AG09319 (cell line): Measurements from ENCODE around the gene ARMH4.

Experiments used
- DNase-seq: peaks from one replicate; pipeline ENCODE4 v3.0.0-alpha.2; 2010; ENCODE audit warnings: low read depth; ENCODE audit errors: extremely low read depth
- TF ChIP-seq, protein P1 (sequence below): IDR thresholded peaks from 2 replicates; pipeline ENCODE4 v1.5.1; 2011; ENCODE audit warnings: low read depth, mild to moderate bottlenecking, inconsistent platforms, low read length, moderate library complexity

ARMH4 gene

GRCh38 chr14:58071341-58071740, 80.7 kb downstream of the ARMH4 start:
- TF ChIP-seq, protein P1, sequence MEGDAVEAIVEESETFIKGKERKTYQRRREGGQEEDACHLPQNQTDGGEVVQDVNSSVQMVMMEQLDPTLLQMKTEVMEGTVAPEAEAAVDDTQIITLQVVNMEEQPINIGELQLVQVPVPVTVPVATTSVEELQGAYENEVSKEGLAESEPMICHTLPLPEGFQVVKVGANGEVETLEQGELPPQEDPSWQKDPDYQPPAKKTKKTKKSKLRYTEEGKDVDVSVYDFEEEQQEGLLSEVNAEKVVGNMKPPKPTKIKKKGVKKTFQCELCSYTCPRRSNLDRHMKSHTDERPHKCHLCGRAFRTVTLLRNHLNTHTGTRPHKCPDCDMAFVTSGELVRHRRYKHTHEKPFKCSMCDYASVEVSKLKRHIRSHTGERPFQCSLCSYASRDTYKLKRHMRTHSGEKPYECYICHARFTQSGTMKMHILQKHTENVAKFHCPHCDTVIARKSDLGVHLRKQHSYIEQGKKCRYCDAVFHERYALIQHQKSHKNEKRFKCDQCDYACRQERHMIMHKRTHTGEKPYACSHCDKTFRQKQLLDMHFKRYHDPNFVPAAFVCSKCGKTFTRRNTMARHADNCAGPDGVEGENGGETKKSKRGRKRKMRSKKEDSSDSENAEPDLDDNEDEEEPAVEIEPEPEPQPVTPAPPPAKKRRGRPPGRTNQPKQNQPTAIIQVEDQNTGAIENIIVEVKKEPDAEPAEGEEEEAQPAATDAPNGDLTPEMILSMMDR: no peak
- no peak for DNase-seq

DNA sequence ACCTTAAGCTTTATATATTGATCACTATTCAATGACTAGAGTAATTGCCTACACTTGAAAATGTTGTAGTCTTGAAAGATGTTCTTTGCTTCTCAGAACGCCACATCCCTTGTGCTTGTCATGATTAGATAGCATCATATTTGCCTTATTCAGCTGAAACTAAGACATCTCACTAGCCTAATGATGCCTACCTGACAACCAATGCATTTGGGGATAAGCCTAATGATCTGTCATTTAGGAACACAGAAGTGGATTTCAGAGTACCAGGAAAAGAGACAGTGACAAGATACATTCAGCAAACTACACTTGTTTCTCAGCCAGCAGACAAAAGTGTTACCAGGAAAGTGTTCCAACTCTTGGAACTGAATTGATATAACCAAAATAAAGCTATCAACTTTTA, 83.7 kb downstream of the ARMH4 start:
- TF ChIP-seq, protein P1: no peak
- DNase-seq: no peak

DNA sequence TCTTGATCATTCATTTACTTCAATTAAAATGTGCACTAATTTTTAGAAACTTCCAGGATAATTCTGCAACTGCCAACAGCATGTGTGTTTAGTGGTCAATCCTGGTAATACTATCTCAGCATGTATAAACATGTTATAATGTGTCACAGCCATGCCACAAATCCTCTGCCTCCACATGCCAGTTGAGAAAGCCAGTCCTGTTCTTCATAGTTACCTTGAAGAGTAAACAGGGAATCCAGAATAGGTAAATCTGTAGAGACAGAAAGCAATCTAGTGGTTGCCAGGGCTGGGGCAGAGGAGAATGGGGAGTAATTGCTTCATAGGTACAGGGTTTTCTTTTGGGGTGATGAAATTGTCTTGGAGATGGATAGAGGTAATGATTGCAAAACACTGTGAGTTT, 85.9 kb downstream of the ARMH4 start:
- no peak for DNase-seq
- TF ChIP-seq, protein P1: no peak

GRCh38 chr14:58061581-58061980, 90.4 kb downstream of the ARMH4 start:
- DNase-seq: no peak
- TF ChIP-seq, protein P1: no peak

DNA sequence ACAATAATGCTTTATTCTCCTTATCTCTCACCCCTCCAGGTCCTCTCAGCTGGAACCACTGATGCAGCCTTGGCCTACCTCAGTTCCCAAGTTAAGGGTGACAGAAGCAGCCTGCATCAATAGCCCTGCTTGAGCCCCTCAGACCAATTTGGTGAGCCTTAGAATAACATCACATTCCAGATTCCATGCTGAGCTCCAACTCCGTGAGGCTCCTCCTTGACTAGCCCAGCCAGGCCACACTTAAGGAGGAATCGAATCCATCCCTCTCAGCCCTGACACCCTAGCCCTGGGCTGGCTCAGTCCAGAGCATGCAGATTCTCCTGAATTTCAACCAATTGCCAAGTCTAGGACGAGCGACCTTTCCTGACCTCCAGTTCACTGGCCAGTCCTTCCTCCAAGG, 91.1 kb downstream of the ARMH4 start:
- TF ChIP-seq, protein P1: no peak
- no peak for DNase-seq

- TF ChIP-seq, protein P1: no peak
- no peak for DNase-seq
These were observed 91.9 kb downstream of the ARMH4 start for GRCh38 chr14:58060077-58060476.

DNA sequence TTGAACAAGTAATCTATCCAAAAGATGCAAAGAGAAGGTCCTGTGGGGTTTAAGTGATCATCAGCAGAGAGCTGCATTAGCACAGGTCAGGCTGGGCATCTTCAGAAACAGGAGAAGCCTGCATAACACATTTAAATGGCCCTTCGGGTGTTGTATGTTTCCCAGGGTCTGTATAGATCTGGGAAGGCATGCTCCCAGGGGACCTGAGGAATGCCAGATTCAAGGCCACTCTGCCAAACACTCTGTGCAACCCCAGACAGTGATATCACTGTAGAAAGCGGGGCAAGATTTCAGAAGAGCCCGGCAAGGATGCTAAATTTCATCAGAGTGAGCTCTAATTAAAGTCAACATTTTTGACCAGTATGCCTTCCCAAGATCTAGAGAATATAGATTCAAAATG, 92.9 kb downstream of the ARMH4 start:
- DNase-seq: no peak
- TF ChIP-seq, protein P1: no peak
